Transverse colon (tissue), 3 donors: Measurements from ENCODE around the gene TALDO1.

Source experiments
- EP300 ChIP-seq: sonication (generic); formaldehyde crosslinking; IDR thresholded peaks from one replicate; pipeline ENCODE4 v1.6.1; 2017; ENCODE audit warnings: antibody characterized with exemption, low read depth
- POLR2A ChIP-seq: fragments of 450-650 bp; IDR thresholded peaks from one replicate; pipeline ENCODE4 v1.6.1; 2016; ENCODE audit warnings: antibody characterized with exemption, mild to moderate bottlenecking, moderate library complexity
- TF ChIP-seq, protein P1 (sequence below), 5 experiments: fragments of 200-600 bp in 3 of 5; fragments of 450-650 bp in 2 of 5; sonication (generic) in 3 of 5; IDR thresholded peaks; 1 replicate in 2 of 5; 2 replicates in 3 of 5; pipeline ENCODE4 v1.5.1; 2016 to 2017; ENCODE audit warnings: antibody characterized with exemption in 5 of 5, inconsistent platforms in 3 of 5, mild to moderate bottlenecking in 2 of 5, moderate library complexity in 1 of 5

DNA sequence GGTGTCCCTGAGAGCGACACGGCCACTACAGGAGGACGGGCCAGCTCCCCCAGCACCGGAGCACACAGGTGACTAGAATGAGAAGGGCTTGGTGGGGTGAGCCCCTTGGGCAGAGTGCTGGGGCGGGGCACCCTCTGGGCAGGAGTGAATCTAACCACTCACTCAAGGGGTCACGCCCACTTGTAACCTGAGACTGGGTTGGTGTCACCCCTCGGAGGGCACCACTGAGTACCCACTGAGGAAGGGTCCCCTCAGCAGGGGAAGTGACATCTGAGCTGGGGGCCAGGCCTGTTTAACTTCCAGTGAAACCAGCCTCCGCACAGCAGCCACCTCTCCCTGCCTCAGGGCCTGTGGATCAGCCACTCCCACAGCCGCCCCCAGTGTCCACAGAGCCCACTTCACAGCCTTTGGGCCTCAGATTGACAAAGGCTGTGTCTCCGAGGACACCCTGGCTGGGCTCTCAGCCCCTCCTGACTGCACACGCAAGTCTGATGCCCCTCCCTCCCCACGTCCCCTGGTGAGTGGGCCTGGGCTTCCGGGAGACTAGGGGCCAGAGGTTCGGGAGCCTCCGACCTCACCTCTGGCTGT is 24.4 kb downstream of the TALDO1 start:
- TF ChIP-seq, protein P1, sequence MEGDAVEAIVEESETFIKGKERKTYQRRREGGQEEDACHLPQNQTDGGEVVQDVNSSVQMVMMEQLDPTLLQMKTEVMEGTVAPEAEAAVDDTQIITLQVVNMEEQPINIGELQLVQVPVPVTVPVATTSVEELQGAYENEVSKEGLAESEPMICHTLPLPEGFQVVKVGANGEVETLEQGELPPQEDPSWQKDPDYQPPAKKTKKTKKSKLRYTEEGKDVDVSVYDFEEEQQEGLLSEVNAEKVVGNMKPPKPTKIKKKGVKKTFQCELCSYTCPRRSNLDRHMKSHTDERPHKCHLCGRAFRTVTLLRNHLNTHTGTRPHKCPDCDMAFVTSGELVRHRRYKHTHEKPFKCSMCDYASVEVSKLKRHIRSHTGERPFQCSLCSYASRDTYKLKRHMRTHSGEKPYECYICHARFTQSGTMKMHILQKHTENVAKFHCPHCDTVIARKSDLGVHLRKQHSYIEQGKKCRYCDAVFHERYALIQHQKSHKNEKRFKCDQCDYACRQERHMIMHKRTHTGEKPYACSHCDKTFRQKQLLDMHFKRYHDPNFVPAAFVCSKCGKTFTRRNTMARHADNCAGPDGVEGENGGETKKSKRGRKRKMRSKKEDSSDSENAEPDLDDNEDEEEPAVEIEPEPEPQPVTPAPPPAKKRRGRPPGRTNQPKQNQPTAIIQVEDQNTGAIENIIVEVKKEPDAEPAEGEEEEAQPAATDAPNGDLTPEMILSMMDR (IDR thresholded peaks at IDR 0.05): no peak
- no peak for TF ChIP-seq POLR2A
- no peak for TF ChIP-seq EP300
